Left hindlimb (tissue), 1 donor: ENCODE data around the gene MUC5AC.

Experiments
- DNase-seq: peaks from one replicate; pipeline ENCODE4 v3.0.0-alpha.2; 2018

MUC5AC gene

DNA sequence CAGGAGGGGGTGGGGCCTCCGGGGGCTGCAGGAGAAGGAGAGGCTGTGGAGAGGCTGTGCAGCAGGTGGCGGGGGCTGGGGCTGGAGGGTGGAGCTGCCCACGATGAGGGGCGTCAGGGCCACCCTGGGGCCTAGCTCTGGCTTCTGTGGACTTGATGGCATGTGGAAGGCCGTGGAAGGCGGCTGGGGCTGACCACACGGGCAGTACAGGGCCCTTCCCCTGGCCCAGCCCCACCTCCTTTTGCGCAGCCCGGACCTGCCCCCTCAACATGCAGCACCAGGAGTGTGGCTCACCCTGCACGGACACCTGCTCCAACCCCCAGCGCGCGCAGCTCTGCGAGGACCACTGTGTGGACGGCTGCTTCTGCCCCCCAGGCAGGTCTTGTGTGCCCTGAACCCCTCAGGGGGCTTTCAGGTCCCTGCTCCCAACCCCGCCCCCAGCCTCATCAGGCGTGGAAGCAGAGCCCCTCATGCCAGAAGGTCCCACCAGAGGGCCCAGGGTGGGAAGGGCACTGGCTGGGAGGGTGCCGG, 71.2 kb downstream of the MUC5AC start:
- peak; percentile 16 for DNase-seq

DNA sequence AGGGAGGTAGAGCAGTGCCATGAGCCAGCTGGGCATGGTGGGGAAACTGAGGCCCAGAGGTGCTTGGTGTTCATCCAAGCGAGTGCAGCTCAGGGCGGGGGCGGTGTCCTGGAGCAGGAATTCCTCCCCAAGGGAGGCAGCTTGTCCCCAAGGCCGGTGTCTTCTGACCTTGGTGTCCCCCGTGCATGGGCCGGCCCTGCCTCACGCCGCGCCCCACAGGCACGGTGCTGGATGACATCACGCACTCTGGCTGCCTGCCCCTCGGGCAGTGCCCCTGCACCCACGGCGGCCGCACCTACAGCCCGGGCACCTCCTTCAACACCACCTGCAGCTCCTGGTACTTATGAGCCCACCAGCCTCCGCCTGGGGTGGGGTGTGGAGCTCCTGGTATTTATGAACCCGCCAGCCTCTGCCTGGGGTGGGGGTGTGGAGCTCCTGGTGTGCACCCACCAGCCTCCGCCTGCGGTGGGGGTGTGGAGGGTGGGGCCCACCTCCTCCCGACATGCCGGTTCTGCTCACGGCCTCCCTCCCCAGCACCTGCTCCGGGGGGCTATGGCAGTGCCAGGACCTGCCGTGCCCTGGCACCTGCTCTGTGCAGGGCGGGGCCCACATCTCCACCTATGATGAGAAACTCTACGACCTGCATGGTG, 71.8 kb downstream of the MUC5AC start:
- DNase-seq: peak; percentile 21

DNA sequence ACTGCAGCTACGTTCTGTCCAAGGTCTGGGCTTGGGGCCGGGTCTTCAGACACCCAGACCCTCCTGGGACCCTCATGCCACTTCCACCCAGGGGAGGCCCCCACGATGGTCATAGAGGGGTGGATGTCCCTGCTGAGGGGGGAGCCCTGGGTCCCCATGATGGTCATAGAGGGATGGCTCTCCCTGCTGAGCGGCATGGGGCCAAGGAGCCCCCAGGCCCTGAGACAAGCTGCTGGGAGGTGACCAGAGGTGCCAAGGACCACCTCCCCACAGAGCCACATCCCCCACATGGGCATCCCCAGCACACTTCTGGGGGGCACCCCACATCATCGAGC, 72.3 kb downstream of the MUC5AC start:
- DNase-seq: no peak

DNA sequence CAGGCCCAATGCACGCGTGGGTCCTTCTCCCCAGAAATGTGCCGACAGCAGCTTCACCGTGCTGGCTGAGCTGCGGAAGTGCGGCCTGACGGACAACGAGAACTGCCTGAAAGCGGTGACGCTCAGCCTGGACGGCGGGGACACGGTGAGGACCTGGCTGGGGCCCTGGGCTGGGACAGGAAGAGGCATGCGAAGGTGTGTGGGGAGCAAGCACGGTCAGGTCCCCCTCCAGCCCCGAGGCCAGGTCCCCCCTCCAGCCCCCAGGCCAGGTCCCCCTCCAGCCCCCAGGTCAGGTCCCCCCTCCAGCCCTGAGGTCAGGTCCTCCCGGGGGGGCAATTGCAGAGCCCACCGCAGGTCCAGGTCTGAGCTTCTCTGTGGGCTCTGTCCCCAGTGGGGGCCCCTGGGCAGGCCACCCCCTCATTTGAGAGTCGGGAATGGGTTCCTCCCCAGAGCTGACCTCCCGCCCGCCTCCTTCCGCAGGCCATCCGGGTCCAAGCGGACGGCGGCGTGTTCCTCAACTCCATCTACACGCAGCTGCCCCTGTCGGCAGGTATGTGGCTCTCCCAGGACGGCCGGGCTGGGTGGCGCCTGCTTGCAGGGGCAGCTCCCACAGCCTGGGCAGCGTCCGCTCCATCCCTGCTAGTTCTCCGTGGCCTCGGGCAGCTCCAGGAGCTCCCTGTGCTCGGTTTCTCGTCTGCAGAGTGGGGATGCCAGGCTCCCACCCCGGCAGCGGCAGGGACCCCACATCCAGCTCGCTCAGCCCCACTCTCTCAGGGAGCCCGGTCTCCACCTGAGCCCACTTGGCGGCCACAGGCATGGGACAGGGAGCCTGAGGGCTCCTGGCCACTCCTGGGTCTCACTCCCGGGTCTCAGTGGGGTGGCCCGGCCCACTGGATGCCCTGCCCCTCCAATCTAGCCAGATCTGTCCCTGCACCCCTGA, 73.0 kb downstream of the MUC5AC start:
- DNase-seq: peak; percentile 26

DNA sequence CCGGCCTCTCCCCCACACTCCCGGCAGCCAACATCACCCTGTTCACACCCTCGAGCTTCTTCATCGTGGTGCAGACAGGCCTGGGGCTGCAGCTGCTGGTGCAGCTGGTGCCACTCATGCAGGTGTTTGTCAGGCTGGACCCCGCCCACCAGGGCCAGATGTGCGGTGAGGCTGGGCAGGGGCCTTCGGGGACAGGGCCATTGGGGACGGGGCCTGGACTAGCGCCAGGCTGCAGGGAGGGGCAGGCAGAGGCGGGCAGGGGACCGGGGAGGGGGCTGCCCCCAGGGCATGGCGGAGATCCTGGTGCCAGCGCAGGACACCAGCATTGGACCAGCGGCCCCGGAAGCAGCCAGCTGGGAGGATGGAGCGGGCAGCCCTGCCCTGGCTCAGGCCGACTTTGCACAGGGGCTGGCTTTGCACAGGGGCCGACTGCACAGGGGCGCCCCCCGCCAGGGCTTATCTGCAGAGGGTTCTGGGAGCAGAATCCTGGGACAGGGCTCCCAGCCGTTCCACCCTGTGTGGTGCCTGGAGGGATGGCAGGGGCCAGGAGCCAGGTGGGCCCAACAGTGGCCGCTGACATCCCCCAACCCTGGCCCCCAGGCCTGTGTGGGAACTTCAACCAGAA, 73.8 kb downstream of the MUC5AC start:
- peak; percentile 19 for DNase-seq

DNA sequence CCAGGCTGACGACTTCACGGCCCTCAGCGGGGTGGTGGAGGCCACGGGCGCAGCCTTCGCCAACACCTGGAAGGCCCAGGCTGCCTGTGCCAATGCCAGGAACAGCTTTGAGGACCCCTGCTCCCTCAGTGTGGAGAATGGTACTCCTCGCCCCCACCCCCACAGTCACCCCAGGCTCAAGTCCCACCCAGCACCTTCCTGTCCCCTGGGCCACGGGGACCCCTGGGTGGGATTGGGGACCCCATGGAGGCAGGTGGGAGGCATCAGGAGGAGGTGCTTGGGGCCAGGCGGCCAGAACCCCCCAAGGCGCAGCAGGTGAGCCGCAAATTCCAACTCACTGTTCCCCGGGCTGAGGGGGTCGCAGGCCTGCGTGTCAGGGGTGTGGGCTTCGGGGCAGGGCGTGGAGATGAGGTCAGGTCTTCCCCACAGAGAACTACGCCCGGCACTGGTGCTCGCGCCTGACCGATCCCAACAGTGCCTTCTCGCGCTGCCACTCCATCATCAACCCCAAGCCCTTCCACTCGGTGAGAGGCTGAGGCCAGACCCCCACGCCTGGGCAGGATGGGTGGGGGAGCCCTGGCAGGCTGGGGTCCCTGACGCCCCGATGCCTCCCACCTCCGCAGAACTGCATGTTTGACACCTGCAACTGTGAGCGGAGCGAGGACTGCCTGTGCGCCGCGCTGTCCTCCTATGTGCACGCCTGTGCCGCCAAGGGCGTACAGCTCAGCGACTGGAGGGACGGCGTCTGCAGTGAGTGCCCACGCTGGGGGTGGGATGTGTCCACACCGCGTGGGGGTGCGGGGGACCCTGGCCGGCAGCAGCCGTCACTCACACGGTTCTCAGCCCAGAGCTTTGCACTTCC, 74.5 kb downstream of the MUC5AC start:
- DNase-seq: peak; percentile 20

DNA sequence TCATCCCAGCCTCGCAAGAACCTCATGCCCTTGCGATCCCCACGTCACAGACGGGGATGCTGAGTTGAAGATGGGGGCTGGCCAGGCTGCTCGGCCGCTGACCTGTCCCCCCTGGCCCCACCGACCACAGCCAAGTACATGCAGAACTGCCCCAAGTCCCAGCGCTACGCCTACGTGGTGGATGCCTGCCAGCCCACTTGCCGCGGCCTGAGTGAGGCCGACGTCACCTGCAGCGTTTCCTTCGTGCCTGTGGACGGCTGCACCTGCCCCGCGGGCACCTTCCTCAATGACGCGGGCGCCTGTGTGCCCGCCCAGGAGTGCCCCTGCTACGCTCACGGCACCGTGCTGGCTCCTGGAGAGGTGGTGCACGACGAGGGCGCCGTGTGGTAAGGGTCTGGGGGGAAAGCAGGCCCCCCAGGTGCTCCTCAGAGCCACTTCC, 75.1 kb downstream of the MUC5AC start:
- no peak for DNase-seq

DNA sequence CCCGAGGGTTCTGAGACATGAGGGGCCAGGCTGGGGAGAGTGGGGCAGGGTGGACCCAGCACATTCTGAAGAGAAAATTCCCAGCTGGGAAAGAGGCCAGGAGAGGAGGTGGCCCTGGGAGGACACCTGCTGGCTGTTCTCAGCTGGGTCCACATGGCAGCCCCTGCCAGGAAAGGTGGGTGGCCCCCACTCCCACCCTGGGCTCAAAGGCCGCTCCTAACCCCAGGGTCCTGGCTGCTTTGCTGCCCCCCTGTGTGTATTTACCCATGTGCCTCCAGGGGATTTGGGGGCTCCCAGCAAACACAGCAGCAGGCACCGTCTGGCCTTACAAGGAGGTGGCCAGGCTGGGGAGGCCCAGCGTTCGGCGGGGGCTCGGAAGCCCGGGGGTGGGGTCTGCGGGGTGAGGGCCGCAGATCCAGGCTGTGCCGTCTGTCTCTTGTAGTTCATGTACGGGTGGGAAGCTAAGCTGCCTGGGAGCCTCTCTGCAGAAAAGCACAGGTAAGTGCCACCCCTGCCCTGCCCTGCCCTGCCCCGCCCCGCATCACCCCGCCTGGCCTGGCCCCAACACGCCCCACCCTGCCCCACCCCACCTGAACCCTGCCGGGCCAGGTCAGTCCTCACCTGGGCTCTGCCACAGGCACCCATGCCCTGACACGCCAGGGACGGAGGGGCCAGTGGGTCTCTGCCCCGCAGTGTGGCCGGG, 75.7 kb downstream of the MUC5AC start:
- peak; percentile 19 for DNase-seq

DNA sequence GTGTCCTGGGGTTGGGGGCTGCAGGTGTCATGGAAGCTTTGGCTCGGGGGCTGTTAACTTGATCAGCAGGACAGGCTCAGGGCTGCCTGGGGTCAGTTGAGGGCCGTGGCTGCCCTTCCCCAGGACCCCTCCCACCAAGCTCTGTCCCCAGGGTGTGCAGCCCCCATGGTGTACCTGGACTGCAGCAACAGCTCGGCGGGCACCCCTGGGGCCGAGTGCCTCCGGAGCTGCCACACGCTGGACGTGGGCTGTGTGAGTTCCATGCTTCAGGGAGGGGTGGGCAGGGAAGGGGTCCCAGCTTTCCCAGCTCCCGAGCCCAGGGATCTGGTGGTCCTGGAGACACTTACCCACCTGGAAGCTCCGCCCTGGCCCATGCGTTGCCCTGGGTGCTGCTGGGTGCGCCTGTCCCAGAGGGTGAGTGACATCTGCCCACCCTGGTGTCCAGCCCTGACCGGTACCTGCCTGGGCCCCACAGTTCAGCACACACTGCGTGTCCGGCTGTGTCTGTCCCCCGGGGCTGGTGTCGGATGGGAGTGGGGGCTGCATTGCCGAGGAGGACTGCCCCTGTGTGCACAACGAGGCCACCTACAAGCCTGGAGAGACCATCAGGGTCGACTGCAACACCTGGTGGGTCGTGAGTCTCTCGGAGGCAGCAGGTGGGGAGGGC, 76.4 kb downstream of the MUC5AC start:
- DNase-seq: peak; percentile 23

DNA sequence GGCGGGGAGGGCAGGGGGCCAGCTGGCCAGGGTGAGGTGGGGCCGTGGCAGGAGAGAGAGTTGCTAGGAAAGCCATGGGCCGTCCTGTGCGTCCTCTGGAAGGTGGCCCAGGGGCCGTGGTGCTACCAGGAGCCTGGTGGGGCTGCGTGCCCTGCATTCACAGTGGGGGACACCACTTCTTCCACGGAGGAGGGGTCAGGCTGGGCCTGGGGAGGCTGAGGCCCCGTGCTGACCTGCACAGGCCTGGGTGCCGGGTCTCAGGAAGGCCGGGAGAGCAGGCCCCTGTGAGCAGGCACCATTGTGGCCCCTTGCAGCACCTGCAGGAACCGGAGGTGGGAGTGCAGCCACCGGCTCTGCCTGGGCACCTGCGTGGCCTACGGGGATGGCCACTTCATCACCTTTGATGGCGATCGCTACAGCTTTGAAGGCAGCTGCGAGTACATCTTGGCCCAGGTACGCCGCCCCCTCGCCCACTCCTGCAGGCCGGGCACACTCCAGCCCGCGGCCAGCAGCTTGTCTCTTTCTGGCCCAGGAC, 77.1 kb downstream of the MUC5AC start:
- DNase-seq: peak; percentile 22

DNA sequence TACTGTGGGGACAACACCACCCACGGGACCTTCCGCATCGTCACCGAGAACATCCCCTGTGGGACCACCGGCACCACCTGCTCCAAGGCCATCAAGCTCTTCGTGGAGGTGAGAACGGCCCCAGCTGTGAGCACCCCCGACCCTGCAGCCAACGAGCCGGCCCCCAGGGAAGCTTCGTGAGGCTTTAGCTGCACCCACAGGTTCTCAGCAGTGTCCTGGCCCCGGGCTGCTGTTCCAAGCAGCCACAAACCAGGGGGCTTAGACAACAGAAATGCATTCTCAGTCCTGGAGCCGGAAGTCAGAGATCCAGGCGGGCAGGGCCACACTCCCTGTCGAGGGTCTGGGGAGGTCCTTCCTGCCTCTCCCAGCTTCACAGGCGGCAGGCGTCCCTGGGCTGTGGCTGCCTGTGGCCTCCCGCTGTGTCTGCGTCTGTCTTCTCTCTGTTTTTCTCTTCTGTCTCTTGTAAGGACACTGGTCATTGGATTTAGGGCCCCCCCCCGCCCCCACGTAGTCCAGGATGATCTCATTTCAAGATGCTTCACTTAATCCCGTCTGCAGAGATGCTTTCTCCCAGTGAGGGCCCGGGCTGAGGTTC, 77.7 kb downstream of the MUC5AC start:
- peak; percentile 22 for DNase-seq

DNA sequence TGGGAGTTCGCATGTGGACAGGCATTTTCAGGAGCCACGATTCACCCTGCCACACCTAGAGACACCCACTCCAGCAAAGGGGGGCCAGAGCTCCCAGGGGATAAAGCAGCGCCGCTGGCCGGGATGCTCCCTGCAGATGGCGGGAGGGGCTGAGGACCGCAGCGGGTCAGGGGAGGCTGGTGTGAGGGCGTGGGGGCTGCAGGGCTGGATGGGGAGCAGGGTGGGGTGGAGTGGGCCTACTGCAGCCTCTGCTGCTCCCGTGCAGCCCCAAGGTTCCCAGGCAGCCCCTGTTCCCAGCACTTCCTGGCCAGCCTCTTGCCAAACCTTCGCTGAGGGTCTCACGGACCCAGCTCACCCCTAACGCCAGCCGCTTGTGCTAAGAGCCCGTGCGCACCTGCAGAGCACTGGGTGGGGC, 78.2 kb downstream of the MUC5AC start:
- DNase-seq: peak; percentile 31

DNA sequence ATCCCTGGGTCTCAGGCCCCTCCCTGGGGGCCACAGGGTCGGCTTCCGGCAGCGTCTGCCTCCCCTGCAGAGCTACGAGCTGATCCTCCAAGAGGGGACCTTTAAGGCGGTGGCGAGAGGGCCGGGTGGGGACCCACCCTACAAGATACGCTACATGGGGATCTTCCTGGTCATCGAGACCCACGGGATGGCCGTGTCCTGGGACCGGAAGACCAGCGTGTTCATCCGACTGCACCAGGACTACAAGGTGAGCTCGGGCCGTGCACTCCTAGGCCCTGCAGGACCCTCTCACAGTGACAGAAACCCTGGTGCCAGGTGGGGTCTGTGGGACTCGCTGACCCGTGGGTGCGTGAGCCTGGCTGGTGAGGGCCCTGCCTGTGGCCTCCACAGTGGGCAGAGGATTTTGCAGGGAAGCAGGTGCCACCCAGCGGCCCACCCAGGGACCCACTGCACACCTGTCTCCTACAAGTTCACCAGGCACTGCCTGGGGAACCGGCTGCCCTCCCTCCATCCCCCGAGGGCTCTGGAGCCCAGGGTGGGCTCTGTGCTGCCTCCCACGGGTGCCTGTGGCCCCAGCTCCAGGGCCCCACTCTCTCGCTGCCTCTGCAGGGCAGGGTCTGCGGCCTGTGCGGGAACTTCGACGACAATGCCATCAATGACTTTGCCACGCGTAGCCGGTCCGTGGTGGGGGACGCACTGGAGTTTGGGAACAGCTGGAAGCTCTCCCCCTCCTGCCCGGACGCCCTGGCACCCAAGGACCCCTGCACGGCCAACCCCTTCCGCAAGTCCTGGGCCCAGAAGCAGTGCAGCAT, 78.8 kb downstream of the MUC5AC start:
- peak; percentile 16 for DNase-seq

DNA sequence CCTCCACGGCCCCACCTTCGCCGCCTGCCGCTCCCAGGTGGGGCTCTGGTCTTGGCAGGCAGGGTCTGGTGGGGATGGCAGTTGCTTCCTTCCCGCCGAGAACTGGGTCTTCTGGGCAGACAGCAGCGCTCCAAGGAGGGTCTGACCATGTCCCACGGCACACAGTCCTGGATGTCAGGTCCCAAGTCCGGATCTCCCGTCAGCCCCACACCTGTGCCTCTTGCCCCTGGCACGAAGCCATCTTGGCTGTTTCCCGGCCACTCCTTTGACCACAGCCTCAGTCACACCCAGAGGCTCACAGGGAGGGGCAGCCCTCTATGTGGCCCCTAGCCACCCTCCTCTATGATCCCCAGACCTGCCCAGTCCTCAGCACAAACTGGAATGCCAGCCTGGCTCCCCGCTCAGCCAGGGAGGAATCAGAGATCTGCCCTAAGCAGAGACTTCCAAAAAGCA, 79.4 kb downstream of the MUC5AC start:
- peak; percentile 10 for DNase-seq

DNA sequence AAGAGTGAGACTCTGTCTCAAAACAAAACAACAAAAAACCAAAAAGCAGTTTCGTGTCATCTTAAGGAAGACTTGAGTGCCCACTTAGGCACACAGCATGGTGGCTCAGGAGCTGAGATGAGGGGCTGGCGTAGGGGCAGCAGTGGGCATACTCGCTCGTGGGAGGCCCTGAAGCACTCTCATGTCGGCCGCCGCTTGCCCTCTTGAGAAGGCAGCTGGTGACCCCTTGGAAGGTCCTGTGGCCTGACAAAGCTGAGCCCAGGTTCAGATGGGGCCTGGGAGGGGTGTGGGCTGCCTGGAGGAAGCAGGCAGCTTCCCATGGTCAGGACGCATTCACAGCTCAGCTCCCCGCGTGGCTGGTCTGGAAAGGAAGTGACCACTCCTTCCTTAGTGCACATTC, 80.1 kb downstream of the MUC5AC start:
- DNase-seq: no peak

DNA sequence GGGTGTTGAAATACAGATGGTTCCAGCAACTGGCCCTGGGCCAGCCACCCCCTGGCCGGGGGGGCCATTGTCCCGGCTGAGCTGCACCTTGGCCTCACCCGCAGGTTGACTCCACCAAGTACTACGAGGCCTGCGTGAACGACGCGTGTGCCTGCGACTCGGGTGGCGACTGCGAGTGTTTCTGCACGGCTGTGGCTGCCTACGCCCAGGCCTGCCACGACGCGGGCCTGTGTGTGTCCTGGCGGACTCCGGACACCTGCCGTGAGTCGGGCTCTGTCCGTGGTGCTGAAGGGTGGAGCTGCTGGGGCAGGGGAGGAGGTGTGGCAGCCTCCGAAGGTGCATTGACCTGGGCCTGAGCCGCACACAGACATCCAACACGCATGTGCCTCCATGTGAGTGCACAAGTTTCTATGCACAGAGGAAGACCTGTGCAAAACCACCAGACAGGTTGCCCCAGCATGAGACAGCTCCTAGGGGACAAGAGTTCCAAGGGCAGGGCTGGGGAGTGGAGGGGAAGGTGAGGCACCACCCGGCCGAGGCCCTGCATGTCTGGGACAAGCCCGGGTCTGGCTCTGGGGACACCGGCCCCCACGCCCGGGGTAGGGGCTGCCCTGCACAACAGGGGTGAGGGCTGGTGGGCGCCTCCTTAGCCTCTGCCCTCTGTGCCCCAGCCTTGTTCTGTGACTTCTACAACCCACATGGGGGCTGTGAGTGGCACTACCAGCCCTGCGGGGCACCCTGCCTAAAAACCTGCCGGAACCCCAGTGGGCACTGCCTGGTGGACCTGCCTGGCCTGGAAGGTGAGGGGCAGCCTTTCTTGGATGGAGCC, 81.2 kb downstream of the MUC5AC start:
- DNase-seq: no peak

DNA sequence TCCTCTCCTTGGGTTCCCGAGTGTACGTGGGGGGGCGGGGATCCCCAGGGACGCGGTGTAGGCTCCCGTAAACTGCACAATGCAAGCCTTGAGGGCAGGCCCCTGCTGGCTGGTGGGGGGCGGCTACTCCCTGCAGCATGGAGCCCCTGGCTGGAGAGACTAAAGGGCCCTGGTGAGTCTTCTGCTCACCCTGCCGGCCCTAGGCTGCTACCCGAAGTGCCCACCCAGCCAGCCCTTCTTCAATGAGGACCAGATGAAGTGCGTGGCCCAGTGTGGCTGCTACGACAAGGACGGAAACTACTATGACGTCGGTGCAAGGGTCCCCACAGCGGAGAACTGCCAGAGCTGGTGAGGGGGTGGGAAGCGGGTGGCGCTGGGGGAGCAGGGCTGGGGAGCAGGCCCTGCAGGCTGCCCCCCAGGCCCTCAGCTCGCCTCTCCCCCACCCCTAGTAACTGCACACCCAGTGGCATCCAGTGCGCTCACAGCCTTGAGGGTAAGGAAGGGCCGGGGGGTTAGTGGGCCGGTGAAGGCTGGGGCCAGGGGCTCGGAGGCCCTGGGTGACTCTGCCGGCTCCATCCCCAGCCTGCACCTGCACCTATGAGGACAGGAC, 81.9 kb downstream of the MUC5AC start:
- DNase-seq: no peak

DNA sequence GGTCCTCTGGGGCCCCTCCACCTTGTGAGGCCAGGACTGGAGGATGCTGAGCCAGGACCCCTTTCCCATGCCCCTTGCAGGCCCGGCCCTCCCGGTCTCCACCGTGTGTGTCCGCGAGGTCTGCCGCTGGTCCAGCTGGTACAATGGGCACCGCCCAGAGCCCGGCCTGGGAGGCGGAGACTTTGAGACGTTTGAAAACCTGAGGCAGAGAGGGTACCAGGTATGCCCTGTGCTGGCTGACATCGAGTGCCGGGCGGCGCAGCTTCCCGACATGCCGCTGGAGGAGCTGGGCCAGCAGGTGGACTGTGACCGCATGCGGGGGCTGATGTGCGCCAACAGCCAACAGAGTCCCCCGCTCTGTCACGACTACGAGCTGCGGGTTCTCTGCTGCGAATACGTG, 83.0 kb downstream of the MUC5AC start:
- DNase-seq: no peak
